Measurements from ENCODE around the gene FAM120C. TPM values are rescaled to one million over a fixed set of nuclear protein-coding genes. Genes with fewer than 3 reads are reported as not detected.

The FAM120C gene
- total RNA-seq, 1 donor from 2014 or later = 6.9 TPM

DNA sequence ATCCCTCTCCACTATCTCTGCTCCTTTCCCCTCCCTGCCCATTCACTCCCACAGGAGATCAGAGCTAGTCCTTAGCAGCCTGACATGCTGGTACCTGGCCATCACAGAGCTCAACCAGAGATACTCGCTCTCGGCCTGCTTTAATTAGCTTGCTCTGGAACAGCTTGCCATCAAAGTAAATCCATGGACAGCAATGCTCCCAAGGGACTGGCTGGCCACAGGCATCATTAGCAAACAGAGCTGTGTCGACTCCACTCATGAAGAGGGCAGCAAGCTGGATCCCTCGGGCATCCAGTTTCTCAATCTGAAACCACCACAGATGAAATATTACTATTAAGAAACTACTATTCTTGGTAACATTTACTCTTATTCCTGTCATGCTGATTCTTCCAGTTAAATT lies 95.4 kb downstream of the FAM120C start:
- DNase-seq (ENCODE audit: low read depth) (no peak), FAIRE-seq (no peak)
- Histone ChIP-seq H3K79me2 (ENCODE audit: insufficient read depth, low read length) (no peaks in the 10 kb centered on the region), H3K4me3 (ENCODE audit: insufficient read depth, low read depth, low read length) (no peak overlapping the region), H3K27me3 (ENCODE audit: insufficient read depth, low read length) (no peaks in the 10 kb centered on the region), H3K4me1 (ENCODE audit: insufficient read depth, low read length) (no peaks in the 10 kb centered on the region), H2AFZ (ENCODE audit: low read depth, low read length) (no peak overlapping the region), H4K20me1 (ENCODE audit: insufficient read depth, low read length) (no peaks in the 10 kb centered on the region), H3K9me3 (ENCODE audit: insufficient read depth, low read depth, low read length) (no peaks in the 10 kb centered on the region), H3K27ac (ENCODE audit: low read depth, low read length) (no peak overlapping the region), H3K4me2 (ENCODE audit: low read length) (no peak overlapping the region), H3K9ac (ENCODE audit: low read length) (no peak overlapping the region), H3K36me3 (ENCODE audit: insufficient read depth, low read length) (no peaks in the 10 kb centered on the region)
- Mint-ChIP-seq H3K36me3 (ENCODE audit: low read depth, unreplicated experiment) (no peaks in the 10 kb centered on the region), H3K27ac (ENCODE audit: unreplicated experiment) (no peak overlapping the region), H3K4me3 (ENCODE audit: unreplicated experiment) (no peak overlapping the region), H3K9me3 (ENCODE audit: unreplicated experiment) (no peaks in the 10 kb centered on the region), H3K4me1 (ENCODE audit: low read depth, unreplicated experiment) (no peaks in the 10 kb centered on the region), H3K27me3 (ENCODE audit: low read depth, unreplicated experiment) (no peaks in the 10 kb centered on the region)
- TF ChIP-seq EZH2 (IDR thresholded peaks at IDR 0.05; ENCODE audit: insufficient read depth, low read length) = no peak

DNA sequence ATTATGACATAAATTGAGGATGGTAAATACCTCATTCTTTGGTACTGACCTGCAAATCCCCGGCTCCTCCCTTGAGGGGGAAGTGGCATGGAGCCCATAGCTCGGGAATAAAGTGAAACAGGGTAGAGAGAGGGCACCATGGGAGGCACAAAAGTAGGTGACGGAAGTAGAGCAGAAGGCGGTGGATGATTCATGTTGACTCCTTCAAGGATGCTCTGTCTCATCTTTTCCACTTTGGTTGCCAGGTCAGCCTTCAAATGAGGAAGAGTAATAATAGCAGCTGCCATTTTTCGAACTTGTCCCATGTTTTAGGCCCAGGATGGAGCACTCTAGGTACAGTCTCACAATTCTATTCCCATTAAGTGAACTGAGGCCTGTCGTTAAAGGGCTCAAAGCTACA lies 97.4 kb downstream of the FAM120C start:
- Histone ChIP-seq H3K4me1 (ENCODE audit: insufficient read depth, low read length) (no peaks in the 10 kb centered on the region), H3K36me3 (ENCODE audit: insufficient read depth, low read length) (no peaks in the 10 kb centered on the region), H4K20me1 (ENCODE audit: insufficient read depth, low read length) (no peaks in the 10 kb centered on the region), H3K27me3 (ENCODE audit: insufficient read depth, low read length) (no peaks in the 10 kb centered on the region), H2AFZ (ENCODE audit: low read depth, low read length) (no peak overlapping the region), H3K4me2 (ENCODE audit: low read length) (no peak overlapping the region), H3K9ac (ENCODE audit: low read length) (no peak overlapping the region), H3K4me3 (ENCODE audit: insufficient read depth, low read depth, low read length) (no peak overlapping the region), H3K79me2 (ENCODE audit: insufficient read depth, low read length) (no peaks in the 10 kb centered on the region), H3K9me3 (ENCODE audit: insufficient read depth, low read depth, low read length) (no peaks in the 10 kb centered on the region), H3K27ac (ENCODE audit: low read depth, low read length) (no peak overlapping the region)
- TF ChIP-seq, protein P1, sequence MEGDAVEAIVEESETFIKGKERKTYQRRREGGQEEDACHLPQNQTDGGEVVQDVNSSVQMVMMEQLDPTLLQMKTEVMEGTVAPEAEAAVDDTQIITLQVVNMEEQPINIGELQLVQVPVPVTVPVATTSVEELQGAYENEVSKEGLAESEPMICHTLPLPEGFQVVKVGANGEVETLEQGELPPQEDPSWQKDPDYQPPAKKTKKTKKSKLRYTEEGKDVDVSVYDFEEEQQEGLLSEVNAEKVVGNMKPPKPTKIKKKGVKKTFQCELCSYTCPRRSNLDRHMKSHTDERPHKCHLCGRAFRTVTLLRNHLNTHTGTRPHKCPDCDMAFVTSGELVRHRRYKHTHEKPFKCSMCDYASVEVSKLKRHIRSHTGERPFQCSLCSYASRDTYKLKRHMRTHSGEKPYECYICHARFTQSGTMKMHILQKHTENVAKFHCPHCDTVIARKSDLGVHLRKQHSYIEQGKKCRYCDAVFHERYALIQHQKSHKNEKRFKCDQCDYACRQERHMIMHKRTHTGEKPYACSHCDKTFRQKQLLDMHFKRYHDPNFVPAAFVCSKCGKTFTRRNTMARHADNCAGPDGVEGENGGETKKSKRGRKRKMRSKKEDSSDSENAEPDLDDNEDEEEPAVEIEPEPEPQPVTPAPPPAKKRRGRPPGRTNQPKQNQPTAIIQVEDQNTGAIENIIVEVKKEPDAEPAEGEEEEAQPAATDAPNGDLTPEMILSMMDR (IDR thresholded peaks at IDR 0.05; ENCODE audit: insufficient read depth, low read depth, low read length) = no peak
- TF ChIP-seq EZH2 (IDR thresholded peaks at IDR 0.05; ENCODE audit: insufficient read depth, low read length) = no peak
- Mint-ChIP-seq H3K27me3 (ENCODE audit: low read depth, unreplicated experiment) (no peaks in the 10 kb centered on the region), H3K36me3 (ENCODE audit: low read depth, unreplicated experiment) (no peaks in the 10 kb centered on the region), H3K4me1 (ENCODE audit: low read depth, unreplicated experiment) (no peaks in the 10 kb centered on the region), H3K9me3 (ENCODE audit: unreplicated experiment) (no peaks in the 10 kb centered on the region), H3K4me3 (ENCODE audit: unreplicated experiment) (no peak overlapping the region), H3K27ac (ENCODE audit: unreplicated experiment) (no peak overlapping the region)
- FAIRE-seq = peak; percentile 5
- DNase-seq (ENCODE audit: low read depth) = no peak

DNA sequence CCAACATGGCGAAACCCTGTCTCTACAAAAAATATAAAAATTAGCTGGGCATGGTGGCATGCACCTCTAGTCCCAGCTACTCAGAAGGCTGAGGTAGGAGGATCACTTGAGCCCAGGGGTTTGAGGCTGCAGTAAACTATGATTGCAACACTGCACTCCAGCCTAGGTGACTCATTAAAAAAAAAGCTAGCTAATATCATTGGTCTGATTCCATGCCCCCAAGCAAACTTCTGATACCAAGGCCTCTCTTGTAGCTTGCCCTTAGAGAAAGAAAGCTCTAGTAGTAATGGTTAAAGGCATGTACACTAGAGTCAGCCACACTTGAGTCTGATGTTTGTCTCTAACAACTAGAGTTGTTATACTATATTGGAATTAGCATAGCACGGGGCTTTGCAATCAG lies 106.2 kb downstream of the FAM120C start:
- no peak overlapping the region for H3K27ac Mint-ChIP-seq (ENCODE audit: unreplicated experiment)

More for the DNA sequence above, 106.2 kb downstream of the FAM120C start:
- Histone ChIP-seq H3K36me3 (ENCODE audit: insufficient read depth, low read length) (no peaks in the 10 kb centered on the region), H2AFZ (ENCODE audit: low read depth, low read length) (no peak overlapping the region), H3K79me2 (ENCODE audit: insufficient read depth, low read length) (no peaks in the 10 kb centered on the region), H3K4me1 (ENCODE audit: insufficient read depth, low read length) (no peaks in the 10 kb centered on the region), H3K4me3 (ENCODE audit: insufficient read depth, low read depth, low read length) (no peak overlapping the region), H4K20me1 (ENCODE audit: insufficient read depth, low read length) (no peaks in the 10 kb centered on the region), H3K27ac (ENCODE audit: low read depth, low read length) (no peak overlapping the region), H3K27me3 (ENCODE audit: insufficient read depth, low read length) (no peaks in the 10 kb centered on the region), H3K9me3 (ENCODE audit: insufficient read depth, low read depth, low read length) (no peaks in the 10 kb centered on the region), H3K9ac (ENCODE audit: low read length) (no peak overlapping the region), H3K4me2 (ENCODE audit: low read length) (no peak overlapping the region)
- peak; percentile 22 for DNase-seq (ENCODE audit: low read depth)
- Mint-ChIP-seq H3K36me3 (ENCODE audit: low read depth, unreplicated experiment) (no peaks in the 10 kb centered on the region), H3K4me1 (ENCODE audit: low read depth, unreplicated experiment) (no peaks in the 10 kb centered on the region), H3K4me3 (ENCODE audit: unreplicated experiment) (no peak overlapping the region), H3K9me3 (ENCODE audit: unreplicated experiment) (no peaks in the 10 kb centered on the region), H3K27me3 (ENCODE audit: low read depth, unreplicated experiment) (no peaks in the 10 kb centered on the region)
- no peak for FAIRE-seq
- TF ChIP-seq, protein P1 (IDR thresholded peaks at IDR 0.05; ENCODE audit: insufficient read depth, low read depth, low read length) = no peak
- TF ChIP-seq EZH2 (IDR thresholded peaks at IDR 0.05; ENCODE audit: insufficient read depth, low read length) = no peak

Data from astrocyte (in vitro differentiated cells and primary cell).